Measurements from ENCODE around the gene LZTS3. TPM values are rescaled to one million over a fixed set of nuclear protein-coding genes. Genes with fewer than 3 reads are reported as not detected.

The LZTS3 gene
- polyA plus RNA-seq, 1 of the 3 experiments (the other 2 are of a cell fraction) = 11.9 TPM

DNA sequence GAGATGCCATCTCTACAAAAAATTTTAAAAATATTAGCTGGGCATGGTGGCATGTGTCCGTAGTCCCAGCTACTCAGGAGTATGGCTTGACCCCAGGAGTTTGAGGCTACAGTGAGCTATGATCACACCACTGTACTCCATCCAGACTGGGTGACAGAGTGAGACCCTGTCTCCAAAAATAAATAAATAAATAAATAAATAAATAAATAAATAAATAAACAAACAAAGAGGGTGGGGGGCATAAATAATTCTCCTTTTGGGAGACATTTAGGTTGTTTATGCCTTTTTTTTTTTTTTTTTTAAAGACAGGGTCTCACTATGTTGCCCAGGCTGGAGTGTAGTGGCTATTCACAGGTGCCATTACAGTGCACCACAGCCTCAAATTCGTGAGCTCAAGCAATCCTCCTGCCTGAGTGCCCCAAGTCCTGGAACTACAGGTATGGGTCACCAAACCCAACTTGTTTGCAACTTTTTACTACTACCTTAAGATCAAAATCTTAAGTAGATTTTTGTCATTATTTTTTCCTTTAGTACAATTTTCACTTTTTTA lies 43.2 kb downstream of the LZTS3 start:
- Histone ChIP-seq H3K36me3 (replicated peaks in 1 of 2; ENCODE audit: control insufficient read depth in 1 of 2, insufficient read depth in 2 of 2, low read length in 1 of 2) (no peaks in the 10 kb centered on the region), H4K20me1 (ENCODE audit: insufficient read depth) (peaks cover 1% of the 10 kb centered on the region), H3K4me3 (ENCODE audit: low read depth in 2 of 2, low read length in 1 of 2) (no peak overlapping the region), H3F3A (replicated peaks; ENCODE audit: insufficient read depth) (peaks cover 7% of the 10 kb centered on the region), H2AFZ (ENCODE audit: low read depth) (no peak overlapping the region), H3K4me2 (no peak overlapping the region), H3K9me2 (no peaks in the 10 kb centered on the region), H3K27ac (ENCODE audit: low read depth in 2 of 2, low read length in 1 of 2) (no peak overlapping the region), H3K4me1 (ENCODE audit: control insufficient read depth in 1 of 2, insufficient read depth in 2 of 2, low read depth in 1 of 2, low read length in 1 of 2) (peaks cover 0 to 5% of the 10 kb centered on the region in 2 experiments; a peak in 1 of 4 replicates), H3K27me3 (ENCODE audit: insufficient read depth) (no peaks in the 10 kb centered on the region), H3K9ac (no peak overlapping the region), H3K9me3 (no peaks in the 10 kb centered on the region), H3K79me2 (ENCODE audit: insufficient read depth) (peaks cover 46% of the 10 kb centered on the region)
- 97% methylated on average over 2 of the region's 2 CpGs for whole genome bisulfite sequencing (ENCODE audit: low lambda C conversion rate)
- no peak for DNase-seq
- no peak for TF ChIP-seq RAD21 (IDR thresholded peaks at IDR 0.05; ENCODE audit: low read length)
- no peak for TF ChIP-seq ELF1 (IDR thresholded peaks at IDR 0.05)
- TF ChIP-seq CHD2 (IDR thresholded peaks at IDR 0.05; ENCODE audit: low read length, partially characterized antibody) = no peak
- TF ChIP-seq GABPA (IDR thresholded peaks at IDR 0.05; ENCODE audit: low read depth) = no peak
- no peak for TF ChIP-seq RXRA (IDR thresholded peaks at IDR 0.05; ENCODE audit: borderline replicate concordance, low read depth)
- no peak for TF ChIP-seq TEAD4 (IDR thresholded peaks at IDR 0.05; ENCODE audit: borderline replicate concordance, insufficient read depth)
- TF ChIP-seq TAF1 (IDR thresholded peaks at IDR 0.05; ENCODE audit: borderline replicate concordance, low read depth, low read length) = no peak
- TF ChIP-seq, protein P1, sequence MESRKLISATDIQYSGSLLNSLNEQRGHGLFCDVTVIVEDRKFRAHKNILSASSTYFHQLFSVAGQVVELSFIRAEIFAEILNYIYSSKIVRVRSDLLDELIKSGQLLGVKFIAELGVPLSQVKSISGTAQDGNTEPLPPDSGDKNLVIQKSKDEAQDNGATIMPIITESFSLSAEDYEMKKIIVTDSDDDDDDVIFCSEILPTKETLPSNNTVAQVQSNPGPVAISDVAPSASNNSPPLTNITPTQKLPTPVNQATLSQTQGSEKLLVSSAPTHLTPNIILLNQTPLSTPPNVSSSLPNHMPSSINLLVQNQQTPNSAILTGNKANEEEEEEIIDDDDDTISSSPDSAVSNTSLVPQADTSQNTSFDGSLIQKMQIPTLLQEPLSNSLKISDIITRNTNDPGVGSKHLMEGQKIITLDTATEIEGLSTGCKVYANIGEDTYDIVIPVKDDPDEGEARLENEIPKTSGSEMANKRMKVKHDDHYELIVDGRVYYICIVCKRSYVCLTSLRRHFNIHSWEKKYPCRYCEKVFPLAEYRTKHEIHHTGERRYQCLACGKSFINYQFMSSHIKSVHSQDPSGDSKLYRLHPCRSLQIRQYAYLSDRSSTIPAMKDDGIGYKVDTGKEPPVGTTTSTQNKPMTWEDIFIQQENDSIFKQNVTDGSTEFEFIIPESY (IDR thresholded peaks at IDR 0.05; ENCODE audit: borderline replicate concordance, low read depth) = no peak
- POLR2A ChIA-PET = no interaction called here
- CTCF ChIA-PET = interaction anchor here (1.3 to 1.5 kb wide), 3 partner anchors 11 to 77 kb away, joined by 3 to 12 read pairs (median 5); no protein-coding TSS in a partner anchor

DNA sequence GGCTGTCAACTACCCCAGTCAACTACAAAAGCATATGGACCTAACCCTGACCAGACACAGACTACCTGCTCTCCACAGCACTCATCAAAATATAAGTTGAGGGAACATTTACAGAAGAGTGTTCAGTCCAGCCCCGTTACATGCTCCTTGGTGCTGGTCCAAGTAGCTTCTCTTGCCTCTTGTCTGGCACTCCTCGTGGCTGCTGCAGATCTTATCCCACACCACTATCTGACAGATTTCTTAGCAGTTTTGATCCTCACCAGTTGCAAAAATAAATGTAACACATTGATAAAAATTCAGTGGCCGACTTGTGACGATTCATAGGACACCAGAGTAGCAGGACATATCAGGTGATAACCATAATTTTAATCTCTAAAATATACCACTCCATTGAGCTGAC lies 44.3 kb downstream of the LZTS3 start:
- peaks cover 4% of the 10 kb centered on the region for H3F3A ChIP-seq (replicated peaks; ENCODE audit: insufficient read depth)
- no peak overlapping the region for H3K27ac ChIP-seq (ENCODE audit: low read depth in 2 of 2, low read length in 1 of 2)
- TF ChIP-seq TAF1 (IDR thresholded peaks at IDR 0.05; ENCODE audit: borderline replicate concordance, low read depth, low read length) (no peak), GABPA (IDR thresholded peaks at IDR 0.05; ENCODE audit: low read depth) (no peak), RCOR1 (IDR thresholded peaks at IDR 0.05; ENCODE audit: low read length) (no peak), FOSL2 (IDR thresholded peaks at IDR 0.05; ENCODE audit: borderline replicate concordance, low read depth) (no peak)
- TF ChIP-seq, protein P1 (IDR thresholded peaks at IDR 0.05; ENCODE audit: borderline replicate concordance, low read depth) = no peak
- no peaks in the 10 kb centered on the region for H3K9me2 ChIP-seq
- H3K4me3 ChIP-seq (ENCODE audit: low read depth in 2 of 2, low read length in 1 of 2) = no peak overlapping the region
- H3K27me3 ChIP-seq (ENCODE audit: insufficient read depth) = no peaks in the 10 kb centered on the region
- 80% methylated on average over 4 of the region's 4 CpGs for WGBS (ENCODE audit: low lambda C conversion rate)
- H3K9me3 ChIP-seq = no peaks in the 10 kb centered on the region
- H4K20me1 ChIP-seq (ENCODE audit: insufficient read depth) = no peaks in the 10 kb centered on the region; the same call in 1 of the 2 replicates
- H3K79me2 ChIP-seq (ENCODE audit: insufficient read depth) = peaks cover 39% of the 10 kb centered on the region
- no peak overlapping the region for H2AFZ ChIP-seq (ENCODE audit: low read depth)
- ChIA-PET CTCF (interaction anchor here (0.8 to 1.5 kb wide), 5 partner anchors 10 to 188 kb away, joined by 3 to 12 read pairs (median 3); no protein-coding TSS in a partner anchor), POLR2A (interaction anchor here (1.2 kb wide), 1 partner anchor 31 kb away, joined by 3 read pairs; the partner anchor contains the start of genes FASTKD5 and UBOX5)
- peaks cover 0 to 5% of the 10 kb centered on the region in 2 experiments; a peak in 1 of 4 replicates for H3K4me1 ChIP-seq (ENCODE audit: control insufficient read depth in 1 of 2, insufficient read depth in 2 of 2, low read depth in 1 of 2, low read length in 1 of 2)
- no peak for DNase-seq
- H3K4me2 ChIP-seq = no peak overlapping the region
- H3K9ac ChIP-seq = no peak overlapping the region
- no peaks in the 10 kb centered on the region for H3K36me3 ChIP-seq (replicated peaks in 1 of 2; ENCODE audit: control insufficient read depth in 1 of 2, insufficient read depth in 2 of 2, low read length in 1 of 2)

All from SK-N-SH (cell line).